Prostate gland (tissue), 2 donors: ENCODE data around the gene TSHZ2. TPM values are rescaled to one million over a fixed set of nuclear protein-coding genes. Genes with fewer than 3 reads are reported as not detected.

Source experiments
- DNase-seq: peaks from one replicate; pipeline ENCODE4 v3.0.0-alpha.2; 2019; ENCODE audit warnings: low spot score
- H3K27ac ChIP-seq, 2 donors: fragments of 200-600 bp; sonication (generic); 2 replicates each; pipeline ENCODE4 v1.5.1; 2017 to 2019
- H3K27me3 ChIP-seq: fragments of 200-600 bp; sonication (generic); replicated peaks from 2 replicates; pipeline ENCODE4 v1.5.1; 2019; ENCODE audit not compliant: insufficient read depth
- H3K36me3 ChIP-seq, 2 donors: fragments of 200-600 bp; sonication (generic); 1 replicate in 1 of 2; 2 replicates in 1 of 2; pipeline versions ENCODE4 v1.5.1 to v1.8.1; 2017 to 2019
- H3K4me1 ChIP-seq: fragments of 200-600 bp; sonication (generic); replicated peaks from 2 replicates; pipeline ENCODE4 v1.5.1; 2019
- H3K4me3 ChIP-seq, 2 donors: fragments of 200-600 bp; sonication (generic); 2 replicates each; pipeline ENCODE4 v1.5.1; 2017 to 2019
- H3K9me3 ChIP-seq: fragments of 200-600 bp; sonication (generic); 2 replicates; pipeline ENCODE4 v1.5.1; 2017
- CTCF ChIP-seq, 4 experiments: fragments of 200-600 bp in 2 of 4; fragments of 450-650 bp in 2 of 4; sonication (generic) in 2 of 4; IDR thresholded peaks; 1 replicate in 3 of 4; 2 replicates in 1 of 4; pipeline ENCODE4 v1.5.1; 2016 to 2019; ENCODE audit warnings: antibody characterized with exemption in 4 of 4, mild to moderate bottlenecking in 2 of 4, moderate library complexity in 2 of 4
- POLR2A ChIP-seq: fragments of 450-650 bp; IDR thresholded peaks from one replicate; pipeline ENCODE4 v1.6.1; 2016; ENCODE audit warnings: antibody characterized with exemption, mild to moderate bottlenecking
- POLR2AphosphoS5 ChIP-seq: sonication (generic); formaldehyde crosslinking; IDR thresholded peaks from one replicate; pipeline ENCODE4 v1.6.1; 2017; ENCODE audit warnings: antibody characterized with exemption
- WGBS: methylation state at CpG from one replicate; pipeline ENCODE4 v1.1.5; 2018; 5-methylcytosine and 5-hydroxymethylcytosine counted together
- intact Hi-C: fragments of 100-400 bp; cut with DNase I; formaldehyde crosslinking; loops from one replicate; pipeline ENCODE4 v1.14.2; 2022
- total RNA-seq, 2 donors: library from RNA; depleted of rRNA; stranded (reverse); fragments of >200 nt; gene quantifications; one replicate each; pipeline ENCODE4 v1.1.0, GENCODE V29; 2016

The TSHZ2 gene
- total RNA-seq, 2 donors from 2014 or later = 9.8 to 35.1 TPM

GRCh38 chr20:53214392-53214791 is 242.2 kb downstream of the TSHZ2 start:
- TF ChIP-seq CTCF (IDR thresholded peaks at IDR 0.05) (no peak), POLR2A (no peak), POLR2AphosphoS5 (no peak)
- Histone ChIP-seq H3K9me3 (no peaks in the 10 kb centered on the region), H3K36me3 (no peaks in the 10 kb centered on the region), H3K27ac (no peak overlapping the region), H3K4me3 (no peak overlapping the region), H3K27me3 (no peaks in the 10 kb centered on the region), H3K4me1 (no peaks in the 10 kb centered on the region)
- intact Hi-C loops = no loop called here
- WGBS = 92% methylated on average over 7 of the region's 7 CpGs
- DNase-seq = no peak

GRCh38 chr20:53215166-53215565 is 243.0 kb downstream of the TSHZ2 start:
- Histone ChIP-seq H3K9me3 (no peaks in the 10 kb centered on the region), H3K4me1 (no peaks in the 10 kb centered on the region), H3K27ac (no peak overlapping the region), H3K27me3 (no peaks in the 10 kb centered on the region), H3K36me3 (no peaks in the 10 kb centered on the region), H3K4me3 (no peak overlapping the region)
- DNase-seq = no peak
- no peak for TF ChIP-seq POLR2A
- no peak for TF ChIP-seq CTCF (IDR thresholded peaks at IDR 0.05)
- no peak for TF ChIP-seq POLR2AphosphoS5
- intact Hi-C loops = loop anchor here (5.0 kb wide), 1 partner anchor 973 kb away; no protein-coding TSS in a partner anchor
- WGBS = 90% methylated on average over 4 of the region's 4 CpGs

- DNase-seq = no peak
- no peaks in the 10 kb centered on the region for H3K4me1 ChIP-seq
- peak overlapping the region; percentile 1 to 13 for H3K4me3 ChIP-seq
- intact Hi-C loops = loop anchor here (5.0 kb wide), 1 partner anchor 974 kb away; no protein-coding TSS in a partner anchor
- no peaks in the 10 kb centered on the region for H3K9me3 ChIP-seq
- WGBS = 66% methylated on average over 2 of the region's 2 CpGs
- H3K27me3 ChIP-seq = no peaks in the 10 kb centered on the region
- no peak overlapping the region for H3K27ac ChIP-seq
- no peak for TF ChIP-seq POLR2AphosphoS5
- no peak for TF ChIP-seq POLR2A
- no peak for TF ChIP-seq CTCF (IDR thresholded peaks at IDR 0.05)
- no peaks in the 10 kb centered on the region for H3K36me3 ChIP-seq
These were observed 244.3 kb downstream of the TSHZ2 start for GRCh38 chr20:53216478-53216855.

GRCh38 chr20:53216856-53217576 is 244.9 kb downstream of the TSHZ2 start:
- peak overlapping the region; percentile 1 to 13 for H3K4me3 ChIP-seq
- WGBS = 12% methylated on average over 32 of the region's 32 CpGs

More at GRCh38 chr20:53216856-53217576, 244.9 kb downstream of the TSHZ2 start:
- TF ChIP-seq POLR2A = no peak
- peak; percentile 78 to 92 (median 88) for TF ChIP-seq CTCF (IDR thresholded peaks at IDR 0.05)
- no peaks in the 10 kb centered on the region for H3K4me1 ChIP-seq
- no peak overlapping the region for H3K27ac ChIP-seq
- H3K36me3 ChIP-seq = no peaks in the 10 kb centered on the region
- no peaks in the 10 kb centered on the region for H3K9me3 ChIP-seq
- H3K27me3 ChIP-seq = no peaks in the 10 kb centered on the region
- DNase-seq = peak; percentile 65
- intact Hi-C loops = loop anchor here (5.0 kb wide), 1 partner anchor 975 kb away; no protein-coding TSS in a partner anchor
